Measurements from ENCODE around the gene TBC1D9. TPM values are rescaled to one million over a fixed set of nuclear protein-coding genes. Genes with fewer than 3 reads are reported as not detected.

The TBC1D9 gene
- polyA plus RNA-seq, 1 of the 3 experiments (the other 2 are of a cell fraction) = 13.5 TPM

GRCh38 chr4:140740422-140740821 is 15.8 kb downstream of the TBC1D9 start (continued):
- TF ChIP-seq RFX5 (IDR thresholded peaks at IDR 0.05; ENCODE audit: low read length) (no peak), TAF1 (IDR thresholded peaks at IDR 0.05; ENCODE audit: borderline replicate concordance, low read depth, low read length) (no peak), TEAD4 (IDR thresholded peaks at IDR 0.05; ENCODE audit: borderline replicate concordance, insufficient read depth) (no peak)

GRCh38 chr4:140739971-140740370 is 16.2 kb downstream of the TBC1D9 start:
- Histone ChIP-seq H2AFZ (ENCODE audit: low read depth) (no peak overlapping the region), H3F3A (replicated peaks; ENCODE audit: insufficient read depth) (peaks cover 26% of the 10 kb centered on the region), H3K4me3 (ENCODE audit: low read depth in 2 of 2, low read length in 1 of 2) (no peak overlapping the region), H3K4me1 (ENCODE audit: control insufficient read depth in 1 of 2, insufficient read depth in 2 of 2, low read depth in 1 of 2, low read length in 1 of 2) (peaks cover 26 to 54% of the 10 kb centered on the region in 2 experiments), H3K9me2 (no peaks in the 10 kb centered on the region), H3K27ac (ENCODE audit: low read depth in 2 of 2, low read length in 1 of 2) (no peak overlapping the region), H3K79me2 (ENCODE audit: insufficient read depth) (peaks cover 58% of the 10 kb centered on the region), H3K9me3 (no peaks in the 10 kb centered on the region), H3K36me3 (replicated peaks in 1 of 2; ENCODE audit: control insufficient read depth in 1 of 2, insufficient read depth in 2 of 2, low read length in 1 of 2) (no peaks in the 10 kb centered on the region), H3K9ac (no peak overlapping the region), H3K4me2 (no peak overlapping the region), H3K27me3 (ENCODE audit: insufficient read depth) (no peaks in the 10 kb centered on the region), H4K20me1 (ENCODE audit: insufficient read depth) (no peaks in the 10 kb centered on the region)
- no peak for DNase-seq
- ChIA-PET POLR2A (no interaction called here), CTCF (interaction anchor here (1.4 kb wide), 1 partner anchor 17 kb away, joined by 3 read pairs; the partner anchor contains the start of gene TBC1D9)
- no peak for TF ChIP-seq NRF1 (IDR thresholded peaks at IDR 0.05; ENCODE audit: low read depth, low read length)
- no peak for TF ChIP-seq JUND (IDR thresholded peaks at IDR 0.05)
- no peak for TF ChIP-seq POLR2AphosphoS5 (IDR thresholded peaks at IDR 0.05; ENCODE audit: low read depth, low read length)
- TF ChIP-seq REST (IDR thresholded peaks at IDR 0.05; ENCODE audit: low read depth, low read length) = no peak
- TF ChIP-seq MEF2A (IDR thresholded peaks at IDR 0.05; ENCODE audit: borderline replicate concordance, low read depth) = no peak
- no peak for TF ChIP-seq MXI1 (IDR thresholded peaks at IDR 0.05; ENCODE audit: low read depth, low read length)
- no peak for TF ChIP-seq ZBTB33 (IDR thresholded peaks at IDR 0.05; ENCODE audit: borderline replicate concordance, low read depth)
- no peak for TF ChIP-seq ELF1 (IDR thresholded peaks at IDR 0.05)
- no peak for TF ChIP-seq NFIC (IDR thresholded peaks at IDR 0.05; ENCODE audit: borderline replicate concordance)
- TF ChIP-seq TCF12 (IDR thresholded peaks at IDR 0.05) = no peak
- no peak for TF ChIP-seq SMC3 (IDR thresholded peaks at IDR 0.05; ENCODE audit: low read depth, low read length)

All from SK-N-SH (cell line).